Measurements from ENCODE around the gene SIRT7.
"Not testable (repeated sequence)": the region's sequence is repeated elsewhere in the genome, so short reads cannot be mapped to it uniquely, and the experiment has no call there.

SIRT7 gene

GRCh38 chr17:81954131-81955057 lies 36.4 kb upstream of the SIRT7 start:
- no peak for DNase-seq

- DNase-seq: not testable (repeated sequence)
Measured at GRCh38 chr17:81953443-81953842, 35.5 kb upstream of the SIRT7 start.

GRCh38 chr17:81952792-81953228 lies 34.8 kb upstream of the SIRT7 start:
- DNase-seq: no peak

GRCh38 chr17:81951785-81952684 lies 34.1 kb upstream of the SIRT7 start:
- DNase-seq: no peak

GRCh38 chr17:81950501-81950900 lies 32.5 kb upstream of the SIRT7 start:
- DNase-seq: no peak

GRCh38 chr17:81948635-81949378 lies 30.8 kb upstream of the SIRT7 start:
- DNase-seq: no peak

- DNase-seq: no peak
Measured at GRCh38 chr17:81947189-81947588, 29.2 kb upstream of the SIRT7 start, which contains the start of gene MYADML2. Gene MYADML2, minus strand, starts transcription at chr17:81947233. Its CDS starts 5,492 bp downstream, at chr17:81941741.

- DNase-seq: no peak
Measured at GRCh38 chr17:81944858-81945257, 26.9 kb upstream of the SIRT7 start.

- DNase-seq: no peak
Measured at GRCh38 chr17:81942167-81942553, 24.2 kb upstream of the SIRT7 start.

GRCh38 chr17:81941484-81942166 lies 23.6 kb upstream of the SIRT7 start:
- DNase-seq: no peak

- no peak for DNase-seq
Measured at GRCh38 chr17:81940538-81941483, 22.8 kb upstream of the SIRT7 start.

- no peak for DNase-seq
Measured at GRCh38 chr17:81939881-81940385, 22.0 kb upstream of the SIRT7 start.

GRCh38 chr17:81939218-81939617 lies 21.2 kb upstream of the SIRT7 start:
- DNase-seq: no peak

GRCh38 chr17:81935709-81936084 lies 17.7 kb upstream of the SIRT7 start:
- no peak for DNase-seq

GRCh38 chr17:81934850-81935708 lies 17.1 kb upstream of the SIRT7 start:
- no peak for DNase-seq

- no peak for DNase-seq
Measured at GRCh38 chr17:81934098-81934757, 16.3 kb upstream of the SIRT7 start.

- no peak for DNase-seq
Measured at GRCh38 chr17:81933178-81933699, 15.3 kb upstream of the SIRT7 start.

GRCh38 chr17:81932333-81932983 lies 14.5 kb upstream of the SIRT7 start:
- no peak for DNase-seq

All from right forelimb (tissue), 1 donor.